H9 (cell line): ENCODE measurements around the gene CMSS1. TPM values are rescaled to one million over a fixed set of nuclear protein-coding genes. Genes with fewer than 3 reads are reported as not detected.

Source experiments
- DNase-seq: peaks from one replicate; pipeline ENCODE4 v3.0.0-alpha.2; 2017
- H2AFZ ChIP-seq: one replicate; pipeline ENCODE4 v1.6.1; 2013; ENCODE audit warnings: mild to moderate bottlenecking, low read length, control low read depth, moderate library complexity
- H2AK5ac ChIP-seq: 2 replicates; pipeline ENCODE4 v1.6.1; 2013; ENCODE audit warnings: low read length, control low read depth, mixed read lengths; ENCODE audit not compliant: insufficient read length
- H2BK120ac ChIP-seq: one replicate; pipeline ENCODE4 v1.6.1; 2013; ENCODE audit warnings: low read depth, mild to moderate bottlenecking, low read length, control low read depth, inconsistent platforms; ENCODE audit not compliant: poor library complexity, severe bottlenecking
- H2BK12ac ChIP-seq: 2 replicates; pipeline ENCODE4 v1.6.1; 2013; ENCODE audit warnings: low read length, control low read depth, mixed read lengths, low read depth; ENCODE audit not compliant: insufficient read length
- H2BK15ac ChIP-seq: 2 replicates; pipeline ENCODE4 v1.6.1; 2013; ENCODE audit warnings: low read depth, low read length, control low read depth
- H2BK20ac ChIP-seq: one replicate; pipeline ENCODE4 v1.6.1; 2013; ENCODE audit warnings: low read depth, mild to moderate bottlenecking, low read length, control low read depth, inconsistent platforms; ENCODE audit not compliant: poor library complexity, severe bottlenecking
- H2BK5ac ChIP-seq: 2 replicates; pipeline ENCODE4 v1.6.1; 2013; ENCODE audit warnings: low read length, control low read depth, mixed read lengths; ENCODE audit not compliant: insufficient read length
- H3K14ac ChIP-seq: 2 replicates; pipeline ENCODE4 v1.6.1; 2013; ENCODE audit warnings: low read length, control low read depth; ENCODE audit not compliant: insufficient read depth
- H3K18ac ChIP-seq: 2 replicates; pipeline ENCODE4 v1.6.1; 2013; ENCODE audit warnings: low read depth, mild to moderate bottlenecking, mixed read lengths, low read length, control low read depth; ENCODE audit not compliant: insufficient read length
- H3K23ac ChIP-seq: 2 replicates; pipeline ENCODE4 v1.6.1; 2013; ENCODE audit warnings: low read length, control low read depth, mixed read lengths, low read depth; ENCODE audit not compliant: insufficient read length
- H3K23me2 ChIP-seq: 2 replicates; pipeline ENCODE4 v1.6.1; 2013; ENCODE audit warnings: low read depth, mild to moderate bottlenecking, mixed read lengths, low read length, control low read depth; ENCODE audit not compliant: insufficient read length, poor library complexity, severe bottlenecking
- H3K27ac ChIP-seq: 2 replicates; pipeline ENCODE4 v1.5.1; 2013; ENCODE audit warnings: low read length, control low read depth, mixed read lengths, low read depth; ENCODE audit not compliant: insufficient read length
- H3K27me3 ChIP-seq: 2 replicates; pipeline ENCODE4 v1.6.1; 2013; ENCODE audit warnings: low read length, control low read depth, inconsistent platforms; ENCODE audit not compliant: insufficient read depth
- H3K4ac ChIP-seq: 2 replicates; pipeline ENCODE4 v1.6.1; 2013; ENCODE audit warnings: low read depth, mild to moderate bottlenecking, control low read depth, inconsistent platforms, low read length, moderate library complexity
- H3K4me1 ChIP-seq: 2 replicates; pipeline ENCODE4 v1.6.1; 2013; ENCODE audit warnings: low read length, control low read depth, inconsistent platforms; ENCODE audit not compliant: insufficient read depth
- H3K4me2 ChIP-seq: 2 replicates; pipeline ENCODE4 v1.6.1; 2013; ENCODE audit warnings: low read length, control low read depth, mixed read lengths; ENCODE audit not compliant: insufficient read length, insufficient read depth
- H3K56ac ChIP-seq: 2 replicates; pipeline ENCODE4 v1.6.1; 2013; ENCODE audit warnings: low read depth, mild to moderate bottlenecking, mixed read lengths, low read length, control low read depth; ENCODE audit not compliant: insufficient read length
- H3K79me1 ChIP-seq: 2 replicates; pipeline ENCODE4 v1.6.1; 2013; ENCODE audit warnings: low read depth, mild to moderate bottlenecking, moderate library complexity, low read length, control low read depth, inconsistent platforms; ENCODE audit not compliant: insufficient read depth, poor library complexity, severe bottlenecking
- H3K79me2 ChIP-seq: 2 replicates; pipeline ENCODE4 v1.6.1; 2013; ENCODE audit warnings: low read length, control low read depth, inconsistent platforms; ENCODE audit not compliant: insufficient read depth
- H3K9ac ChIP-seq: 2 replicates; pipeline ENCODE4 v1.6.1; 2013; ENCODE audit warnings: low read length, control low read depth, mixed read lengths; ENCODE audit not compliant: insufficient read length; ENCODE audit errors: extremely low read depth
- H3K9me3 ChIP-seq: one replicate; pipeline ENCODE4 v1.6.1; 2013; ENCODE audit warnings: low read depth, low read length, inconsistent platforms; ENCODE audit not compliant: control insufficient read depth
- H3T11ph ChIP-seq: one replicate; pipeline ENCODE4 v1.6.1; 2013; ENCODE audit warnings: mild to moderate bottlenecking, low read length, control low read depth, inconsistent platforms
- H4K20me1 ChIP-seq: one replicate; pipeline ENCODE4 v1.6.1; 2013; ENCODE audit not compliant: control insufficient read depth, insufficient read length, insufficient read depth
- H4K5ac ChIP-seq: 2 replicates; pipeline ENCODE4 v1.6.1; 2013; ENCODE audit warnings: low read depth, mild to moderate bottlenecking, mixed read lengths, low read length, control low read depth; ENCODE audit not compliant: insufficient read length
- H4K8ac ChIP-seq: replicated peaks from 2 replicates; pipeline ENCODE4 v1.6.1; 2013; ENCODE audit warnings: low read length, control low read depth, mixed read lengths, low read depth; ENCODE audit not compliant: insufficient read length
- H4K91ac ChIP-seq: 2 replicates; pipeline ENCODE4 v1.6.1; 2013; ENCODE audit warnings: low read depth, mild to moderate bottlenecking, moderate library complexity, mixed read lengths, low read length, control low read depth; ENCODE audit not compliant: insufficient read length
- H3K27ac Mint-ChIP-seq, 3 experiments: 2 replicates in 2 of 3; 3 replicates in 1 of 3; pipeline ENCODE4 v1.8.0; 2020 to 2021; ENCODE audit warnings: mixed read lengths in 3 of 3, mild to moderate bottlenecking in 1 of 3, moderate library complexity in 1 of 3
- H3K27me3 Mint-ChIP-seq: 2 replicates; pipeline ENCODE4 v1.8.0; 2021; ENCODE audit warnings: low read depth, mild to moderate bottlenecking, moderate library complexity, mixed read lengths
- H3K36me3 Mint-ChIP-seq, 3 experiments: 2 replicates in 2 of 3; 3 replicates in 1 of 3; pipeline ENCODE4 v1.8.0; 2020 to 2021; ENCODE audit warnings: low read depth in 3 of 3, mixed read lengths in 3 of 3; ENCODE audit not compliant: insufficient read depth in 1 of 3
- H3K4me1 Mint-ChIP-seq, 2 experiments: 2 replicates each; pipeline ENCODE4 v1.8.0; 2020; ENCODE audit warnings: mixed read lengths in 2 of 2
- H3K4me3 Mint-ChIP-seq, 2 experiments: 2 replicates in 1 of 2; 3 replicates in 1 of 2; pipeline ENCODE4 v1.8.0; 2020 to 2021; ENCODE audit warnings: mild to moderate bottlenecking in 2 of 2, mixed read lengths in 2 of 2, moderate library complexity in 1 of 2
- H3K9me3 Mint-ChIP-seq, 2 experiments: 2 replicates in 1 of 2; 3 replicates in 1 of 2; pipeline ENCODE4 v1.8.0; 2020; ENCODE audit warnings: mild to moderate bottlenecking in 2 of 2, mixed read lengths in 2 of 2, moderate library complexity in 1 of 2
- WGBS: extraction: QIAGEN DNeasy Blood & Tissue Kit; methylation state at CpG from one replicate; pipeline ENCODE4 v1.1.7; 2013; ENCODE audit warnings: missing lambda C conversion rate, low lambda C conversion rate, mixed read lengths; ENCODE audit not compliant: insufficient read length; ENCODE audit errors: extremely low coverage; 5-methylcytosine and 5-hydroxymethylcytosine counted together
- total RNA-seq: library from RNA; stranded (reverse); gene quantifications from 2 replicates; pipeline ENCODE4 v1.2.1, GENCODE V29; 2021
- TF ChIP-seq, protein P1 (sequence below): fragments of 200-600 bp; sonication (generic); conservative IDR thresholded peaks from 3 replicates; pipeline ENCODE4 v1.8.0; 2021; ENCODE audit warnings: antibody characterized with exemption, mild to moderate bottlenecking

CMSS1 gene
- total RNA-seq, 1 experiment from 2014 or later, result 61.8 TPM

DNA sequence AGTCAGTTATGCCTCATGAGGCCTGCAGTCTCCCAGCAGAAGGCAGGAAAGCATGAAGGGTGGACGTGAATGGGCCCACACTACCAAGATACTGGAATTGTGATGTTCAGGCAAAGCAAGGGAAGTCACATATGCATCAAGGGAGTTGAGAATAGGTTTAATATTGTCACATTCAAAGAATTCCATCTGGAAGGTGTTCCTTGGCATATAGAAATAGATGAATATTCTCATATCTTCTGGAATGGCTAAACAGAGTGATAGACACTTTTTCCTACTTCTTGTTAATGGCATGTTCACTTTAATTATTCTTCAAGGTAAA is 103.7 kb downstream of the CMSS1 start:
- Histone ChIP-seq H3K79me1 (no peaks in the 10 kb centered on the region), H4K20me1 (no peaks in the 10 kb centered on the region), H3K18ac (no peak overlapping the region), H3K9ac (no peak overlapping the region), H3K4me1 (peaks cover 12% of the 10 kb centered on the region; the same call in 1 of the 2 replicates), H2AK5ac (no peak overlapping the region), H3K79me2 (no peaks in the 10 kb centered on the region), H4K91ac (no peak overlapping the region), H4K5ac (no peak overlapping the region), H3K14ac (no peak overlapping the region), H4K8ac (no peak overlapping the region), H3K23ac (no peak overlapping the region), H2BK5ac (no peak overlapping the region), H3K4ac (no peak overlapping the region), H2AFZ (no peak overlapping the region), H2BK120ac (no peak overlapping the region), H3K23me2 (no peaks in the 10 kb centered on the region), H2BK12ac (no peak overlapping the region), H3K27ac (peak overlapping the region; percentile 30), H3T11ph (no peak overlapping the region), H2BK15ac (no peak overlapping the region), H2BK20ac (no peak overlapping the region), H3K27me3 (no peaks in the 10 kb centered on the region), H3K9me3 (no peaks in the 10 kb centered on the region), H3K56ac (no peak overlapping the region), H3K4me2 (no peak overlapping the region)
- H3K27me3 Mint-ChIP-seq, result no peaks in the 10 kb centered on the region
- H3K9me3 Mint-ChIP-seq, result no peaks in the 10 kb centered on the region
- no peak for DNase-seq
- TF ChIP-seq, protein P1, sequence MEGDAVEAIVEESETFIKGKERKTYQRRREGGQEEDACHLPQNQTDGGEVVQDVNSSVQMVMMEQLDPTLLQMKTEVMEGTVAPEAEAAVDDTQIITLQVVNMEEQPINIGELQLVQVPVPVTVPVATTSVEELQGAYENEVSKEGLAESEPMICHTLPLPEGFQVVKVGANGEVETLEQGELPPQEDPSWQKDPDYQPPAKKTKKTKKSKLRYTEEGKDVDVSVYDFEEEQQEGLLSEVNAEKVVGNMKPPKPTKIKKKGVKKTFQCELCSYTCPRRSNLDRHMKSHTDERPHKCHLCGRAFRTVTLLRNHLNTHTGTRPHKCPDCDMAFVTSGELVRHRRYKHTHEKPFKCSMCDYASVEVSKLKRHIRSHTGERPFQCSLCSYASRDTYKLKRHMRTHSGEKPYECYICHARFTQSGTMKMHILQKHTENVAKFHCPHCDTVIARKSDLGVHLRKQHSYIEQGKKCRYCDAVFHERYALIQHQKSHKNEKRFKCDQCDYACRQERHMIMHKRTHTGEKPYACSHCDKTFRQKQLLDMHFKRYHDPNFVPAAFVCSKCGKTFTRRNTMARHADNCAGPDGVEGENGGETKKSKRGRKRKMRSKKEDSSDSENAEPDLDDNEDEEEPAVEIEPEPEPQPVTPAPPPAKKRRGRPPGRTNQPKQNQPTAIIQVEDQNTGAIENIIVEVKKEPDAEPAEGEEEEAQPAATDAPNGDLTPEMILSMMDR, result no peak
- peaks cover 0 to 2% (median 0%) of the 10 kb centered on the region in 3 experiments; a peak in 3 of 7 replicates for H3K36me3 Mint-ChIP-seq
- no peak overlapping the region for H3K4me3 Mint-ChIP-seq
- WGBS, result no CpG with 5 or more reads among the region's 1 CpG
- peak overlapping the region; percentile 84 to 90 (median 87); a peak in 6 of 7 replicates for H3K27ac Mint-ChIP-seq
- H3K4me1 Mint-ChIP-seq, result peaks cover 35 to 44% of the 10 kb centered on the region in 2 experiments
